Testis (tissue), 3 donors: Measurements from ENCODE around the gene ATP2A2. TPM values are rescaled to one million over a fixed set of nuclear protein-coding genes. Genes with fewer than 3 reads are reported as not detected.

ENCODE experiments used
- DNase-seq: peaks from one replicate; pipeline ENCODE4 v3.0.0-alpha.2; 2019
- H3K27ac ChIP-seq, 2 donors: fragments of 200-600 bp; sonication (generic); one replicate each; pipeline ENCODE4 v1.5.1; 2019
- H3K27me3 ChIP-seq: fragments of 200-600 bp; sonication (generic); one replicate; pipeline ENCODE4 v1.5.1; 2019
- H3K36me3 ChIP-seq: fragments of 200-600 bp; sonication (generic); one replicate; pipeline ENCODE4 v1.5.1; 2017; ENCODE audit warnings: low read depth; ENCODE audit errors: missing control alignments
- H3K4me1 ChIP-seq: fragments of 200-600 bp; sonication (generic); one replicate; pipeline ENCODE4 v1.5.1; 2019
- H3K4me3 ChIP-seq, 2 donors: fragments of 200-600 bp; sonication (generic); one replicate each; pipeline ENCODE4 v1.5.1; 2017 to 2019
- H3K9me3 ChIP-seq: fragments of 200-600 bp; sonication (generic); one replicate; pipeline ENCODE4 v1.5.1; 2017
- POLR2A ChIP-seq: fragments of 450-650 bp; IDR thresholded peaks from one replicate; pipeline ENCODE4 v1.6.1; 2017; ENCODE audit warnings: antibody characterized with exemption, mild to moderate bottlenecking, moderate library complexity
- WGBS, 2 donors: methylation state at CpG; one replicate each; pipeline ENCODE4 v1.1.5; 2018; 5-methylcytosine and 5-hydroxymethylcytosine counted together
- intact Hi-C: fragments of 100-400 bp; cut with DNase I; formaldehyde crosslinking; loops from one replicate; pipeline ENCODE4 v1.15.1; 2023; ENCODE audit warnings: low total_unique reads
- polyA plus RNA-seq: library from polyadenylated mRNA; stranded (reverse); fragments of 350-450 nt; fragmentation: Illumina TruSeq; extraction: RNeasy Lipid Tissue Mini Kit (QIAGEN cat#74804); gene quantifications from one replicate; pipeline ENCODE4 v1.2.3, GENCODE V29; 2014; ENCODE audit warnings: low read depth, low replicate concordance; ENCODE audit not compliant: insufficient read depth
- small RNA-seq, 2 donors: library from RNA; depleted of rRNA; stranded (forward); fragments of <200 nt; gene quantifications; one replicate each; pipeline ENCODE3, GENCODE V24; 2016
- total RNA-seq, 2 donors: library from RNA; depleted of rRNA; stranded (reverse); fragments of >200 nt; gene quantifications; one replicate each; pipeline ENCODE4 v1.2.3, GENCODE V29; 2016
- TF ChIP-seq, protein P1 (sequence below), 3 experiments: fragments of 450-650 bp in 2 of 3; fragments of 200-600 bp in 1 of 3; sonication (generic) in 1 of 3; IDR thresholded peaks; one replicate each; pipeline ENCODE4 v1.5.1; 2016 to 2019; ENCODE audit warnings: antibody characterized with exemption in 3 of 3, mild to moderate bottlenecking in 2 of 3, moderate library complexity in 1 of 3

The ATP2A2 gene
- total and polyA plus RNA-seq, 3 donors from 2014 or later = 205 to 291 (median 226) TPM

DNA sequence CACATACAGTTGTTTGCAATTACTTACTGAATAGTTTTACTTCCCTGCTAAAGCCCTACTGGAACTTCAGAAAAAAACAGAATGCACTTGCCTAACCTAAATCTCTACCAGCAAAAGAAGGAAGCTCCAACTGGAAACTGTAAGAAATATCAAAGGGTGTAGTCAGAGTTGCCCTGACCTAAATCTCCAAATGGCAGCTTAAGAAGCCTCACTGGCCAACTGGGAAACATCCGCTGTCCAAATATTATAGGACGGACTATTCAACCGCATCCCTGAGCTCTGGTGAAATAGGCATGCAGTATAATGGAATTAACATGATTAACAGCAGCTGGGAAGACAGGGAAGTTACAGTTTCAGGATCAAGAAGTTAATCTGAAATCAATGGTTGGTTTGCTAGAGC, 98.2 kb downstream of the ATP2A2 start:
- Histone ChIP-seq H3K36me3 (no peaks in the 10 kb centered on the region), H3K4me1 (no peaks in the 10 kb centered on the region), H3K9me3 (no peaks in the 10 kb centered on the region), H3K27ac (no peak overlapping the region), H3K27me3 (no peaks in the 10 kb centered on the region), H3K4me3 (no peak overlapping the region)
- DNase-seq = no peak
- intact Hi-C loops = no loop called here
- TF ChIP-seq, protein P1, sequence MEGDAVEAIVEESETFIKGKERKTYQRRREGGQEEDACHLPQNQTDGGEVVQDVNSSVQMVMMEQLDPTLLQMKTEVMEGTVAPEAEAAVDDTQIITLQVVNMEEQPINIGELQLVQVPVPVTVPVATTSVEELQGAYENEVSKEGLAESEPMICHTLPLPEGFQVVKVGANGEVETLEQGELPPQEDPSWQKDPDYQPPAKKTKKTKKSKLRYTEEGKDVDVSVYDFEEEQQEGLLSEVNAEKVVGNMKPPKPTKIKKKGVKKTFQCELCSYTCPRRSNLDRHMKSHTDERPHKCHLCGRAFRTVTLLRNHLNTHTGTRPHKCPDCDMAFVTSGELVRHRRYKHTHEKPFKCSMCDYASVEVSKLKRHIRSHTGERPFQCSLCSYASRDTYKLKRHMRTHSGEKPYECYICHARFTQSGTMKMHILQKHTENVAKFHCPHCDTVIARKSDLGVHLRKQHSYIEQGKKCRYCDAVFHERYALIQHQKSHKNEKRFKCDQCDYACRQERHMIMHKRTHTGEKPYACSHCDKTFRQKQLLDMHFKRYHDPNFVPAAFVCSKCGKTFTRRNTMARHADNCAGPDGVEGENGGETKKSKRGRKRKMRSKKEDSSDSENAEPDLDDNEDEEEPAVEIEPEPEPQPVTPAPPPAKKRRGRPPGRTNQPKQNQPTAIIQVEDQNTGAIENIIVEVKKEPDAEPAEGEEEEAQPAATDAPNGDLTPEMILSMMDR (IDR thresholded peaks at IDR 0.05) = no peak
- no peak for TF ChIP-seq POLR2A
- WGBS, 2 donors = 95 to 98% methylated on average over 3 of the region's 3 CpGs

DNA sequence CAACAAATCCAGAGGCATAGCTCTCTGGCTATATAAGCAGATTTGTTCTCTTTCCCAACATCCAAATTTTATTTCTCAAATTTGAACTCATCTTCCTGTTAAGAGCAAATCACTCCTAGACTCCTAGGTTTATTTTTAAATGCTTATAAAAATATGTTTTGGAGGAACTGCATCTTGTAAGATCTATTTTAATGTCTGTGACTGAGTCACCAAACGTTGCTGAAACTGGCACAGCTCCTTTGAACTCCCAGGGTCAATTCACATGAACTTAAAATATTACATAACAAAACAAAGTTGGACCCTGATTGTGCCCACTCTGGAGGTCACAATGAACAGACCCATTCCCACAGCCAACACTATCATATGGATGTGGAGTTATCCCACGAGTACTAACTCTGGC, 98.6 kb downstream of the ATP2A2 start:
- H3K27ac ChIP-seq = no peak overlapping the region

DNA sequence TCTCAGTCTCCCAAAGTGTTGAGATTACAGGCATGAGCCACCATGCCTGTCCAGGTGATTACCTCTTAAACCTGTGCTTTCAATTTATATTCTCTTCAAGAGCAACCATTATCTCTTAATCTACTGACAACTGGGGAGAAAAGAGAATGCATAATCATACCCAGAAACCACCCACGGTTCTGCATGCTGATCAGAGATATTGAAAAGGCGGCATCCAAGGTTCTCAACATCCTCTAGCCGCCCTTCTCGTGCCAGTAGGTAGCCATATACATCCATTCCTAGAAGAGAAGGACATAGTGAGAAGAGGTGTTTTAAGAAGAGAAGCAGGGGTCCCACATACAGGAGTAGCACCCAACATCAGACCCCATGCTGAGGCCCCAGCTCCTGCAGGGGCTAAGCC, 101.6 kb downstream of the ATP2A2 start:
- intact Hi-C loops = no loop called here
- no peak for DNase-seq
- H3K27ac ChIP-seq = no peak overlapping the region
- no peaks in the 10 kb centered on the region for H3K4me1 ChIP-seq
- H3K36me3 ChIP-seq = no peaks in the 10 kb centered on the region
- H3K4me3 ChIP-seq = no peak overlapping the region
- H3K27me3 ChIP-seq = no peaks in the 10 kb centered on the region
- 89 to 92% methylated on average over 4 of the region's 4 CpGs for WGBS, 2 donors
- H3K9me3 ChIP-seq = no peaks in the 10 kb centered on the region
- TF ChIP-seq POLR2A = no peak
- TF ChIP-seq, protein P1 (IDR thresholded peaks at IDR 0.05) = no peak

More for the DNA sequence above, 98.6 kb downstream of the ATP2A2 start:
- TF ChIP-seq POLR2A = no peak
- TF ChIP-seq, protein P1 (IDR thresholded peaks at IDR 0.05) = no peak
- no peak for DNase-seq
- Histone ChIP-seq H3K27me3 (no peaks in the 10 kb centered on the region), H3K9me3 (no peaks in the 10 kb centered on the region), H3K4me3 (no peak overlapping the region), H3K36me3 (no peaks in the 10 kb centered on the region), H3K4me1 (no peaks in the 10 kb centered on the region)
- 75 to 81% methylated on average over 2 of the region's 2 CpGs for WGBS, 2 donors
- intact Hi-C loops = no loop called here

Small RNAs within 50 kb of the gene (small RNA-seq; reads per million reads assigned to genes)
- 0 reads per million in 2 donors for gene RN7SL769P

Other genes starting within 250 kb of the ATP2A2 start
- gene C12orf76, start 232.7 kb upstream of the ATP2A2 start, total RNA-seq = 10 to 100 TPM; 28.3 to 32.8 TPM
- 28.7 TPM for gene C12orf76, start 232.7 kb upstream of the ATP2A2 start, polyA plus RNA-seq
- 10 to 100 TPM; 26.7 to 43.4 TPM for gene IFT81, start 156.9 kb upstream of the ATP2A2 start, total RNA-seq
- gene IFT81, start 156.9 kb upstream of the ATP2A2 start, polyA plus RNA-seq = 20.1 TPM
- 10 to 100 TPM; 67.1 to 96.5 TPM for gene ANAPC7, start 122.5 kb downstream of the ATP2A2 start, total RNA-seq
- 94.4 TPM for gene ANAPC7, start 122.5 kb downstream of the ATP2A2 start, polyA plus RNA-seq
- gene ARPC3, start 169.1 kb downstream of the ATP2A2 start, total RNA-seq = 100 to 1,000 TPM; 244 to 270 TPM
- 216 TPM for gene ARPC3, start 169.1 kb downstream of the ATP2A2 start, polyA plus RNA-seq
- gene GPN3, start 187.0 kb downstream of the ATP2A2 start, total RNA-seq = 10 to 100 TPM; 41.8 to 55.5 TPM
- 92.8 TPM for gene GPN3, start 187.0 kb downstream of the ATP2A2 start, polyA plus RNA-seq
- gene FAM216A, start 187.6 kb downstream of the ATP2A2 start, total RNA-seq = 10 to 100 TPM; 39.7 to 45.6 TPM
- 110 TPM for gene FAM216A, start 187.6 kb downstream of the ATP2A2 start, polyA plus RNA-seq
- 10 to 100 TPM; 66.3 to 74.5 TPM for gene VPS29, start 220.9 kb downstream of the ATP2A2 start, total RNA-seq
- gene VPS29, start 220.9 kb downstream of the ATP2A2 start, polyA plus RNA-seq = 81.9 TPM
- 10 to 100 TPM; 12.8 to 29.1 TPM for gene RAD9B, start 221.1 kb downstream of the ATP2A2 start, total RNA-seq
- 21.8 TPM for gene RAD9B, start 221.1 kb downstream of the ATP2A2 start, polyA plus RNA-seq